Memory B cell (primary cell): ENCODE measurements around the gene RFX5.
A peak's percentile ranks its signal among the peaks of the same experiment; 100 is the strongest.
"Not testable (repeated sequence)": the region's sequence is repeated elsewhere in the genome, so short reads cannot be mapped to it uniquely, and the experiment has no call there.

Experiments
- ATAC-seq: fragments of 150-1000 bp; cut with Tn5 transposase; 2 replicates; pipeline ENCODE4 v1.10.0; 2021; ENCODE audit warnings: low read depth, mild to moderate bottlenecking, moderate library complexity
- DNase-seq, 2 donors: peaks; one replicate each; pipeline ENCODE4 v3.0.0; 2022; ENCODE audit warnings: low spot score in 2 of 2
- H3K27ac Mint-ChIP-seq: one replicate; pipeline ENCODE4 v1.8.0; 2022; ENCODE audit warnings: mild to moderate bottlenecking, moderate library complexity, mixed read lengths
- H3K27me3 Mint-ChIP-seq: one replicate; pipeline ENCODE4 v1.8.0; 2022; ENCODE audit warnings: mixed read lengths
- H3K36me3 Mint-ChIP-seq: one replicate; pipeline ENCODE4 v1.8.0; 2022; ENCODE audit warnings: mild to moderate bottlenecking, mixed read lengths
- H3K4me1 Mint-ChIP-seq: one replicate; pipeline ENCODE4 v1.8.0; 2022; ENCODE audit warnings: mixed read lengths
- H3K4me3 Mint-ChIP-seq: one replicate; pipeline ENCODE4 v1.8.0; 2022; ENCODE audit warnings: mild to moderate bottlenecking, moderate library complexity, mixed read lengths
- H3K9me3 Mint-ChIP-seq: one replicate; pipeline ENCODE4 v1.8.0; 2022; ENCODE audit warnings: mixed read lengths

Gene RFX5

GRCh38 chr1:151369621-151370048 lies 22.6 kb upstream of the RFX5 start:
- Mint-ChIP-seq H3K9me3 (no peaks in the 10 kb centered on the region), H3K27ac (no peak overlapping the region), H3K4me1 (no peaks in the 10 kb centered on the region), H3K4me3 (no peak overlapping the region), H3K36me3 (no peaks in the 10 kb centered on the region), H3K27me3 (no peaks in the 10 kb centered on the region)
- ATAC-seq: no peak
- no peak for DNase-seq

DNA sequence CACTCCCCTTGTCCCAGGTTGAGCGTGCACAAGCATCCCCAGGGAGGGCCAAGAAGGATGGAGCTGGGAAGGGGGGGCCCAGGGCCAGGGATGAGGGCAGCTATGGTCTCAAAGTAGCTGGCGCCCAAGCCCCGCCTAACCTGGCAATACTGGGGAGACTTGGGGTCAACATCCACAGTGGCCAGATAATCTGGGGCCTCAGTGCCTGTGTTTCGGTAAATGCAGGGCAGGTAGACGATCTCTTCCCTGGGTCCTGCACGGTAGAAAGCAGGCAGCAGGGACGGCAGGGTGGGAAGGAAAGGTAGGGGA lies 22.2 kb upstream of the RFX5 start:
- Mint-ChIP-seq H3K4me1 (no peaks in the 10 kb centered on the region), H3K9me3 (no peaks in the 10 kb centered on the region), H3K4me3 (no peak overlapping the region), H3K27ac (no peak overlapping the region), H3K36me3 (no peaks in the 10 kb centered on the region), H3K27me3 (no peaks in the 10 kb centered on the region)
- ATAC-seq (no peak), DNase-seq (no peak)

- Mint-ChIP-seq H3K27me3 (no peaks in the 10 kb centered on the region), H3K9me3 (no peaks in the 10 kb centered on the region), H3K4me3 (no peak overlapping the region), H3K36me3 (no peaks in the 10 kb centered on the region), H3K27ac (no peak overlapping the region), H3K4me1 (no peaks in the 10 kb centered on the region)
- DNase-seq (no peak), ATAC-seq (no peak)
Observed at GRCh38 chr1:151368393-151369301, 21.6 kb upstream of the RFX5 start.

- H3K36me3 Mint-ChIP-seq: no peaks in the 10 kb centered on the region
- H3K4me1 Mint-ChIP-seq: no peaks in the 10 kb centered on the region
- H3K27me3 Mint-ChIP-seq: no peaks in the 10 kb centered on the region
- no peak for DNase-seq
- no peak overlapping the region for H3K4me3 Mint-ChIP-seq
- no peak for ATAC-seq
- H3K9me3 Mint-ChIP-seq: no peaks in the 10 kb centered on the region
- no peak overlapping the region for H3K27ac Mint-ChIP-seq
Observed at GRCh38 chr1:151367658-151368392, 20.8 kb upstream of the RFX5 start.

DNA sequence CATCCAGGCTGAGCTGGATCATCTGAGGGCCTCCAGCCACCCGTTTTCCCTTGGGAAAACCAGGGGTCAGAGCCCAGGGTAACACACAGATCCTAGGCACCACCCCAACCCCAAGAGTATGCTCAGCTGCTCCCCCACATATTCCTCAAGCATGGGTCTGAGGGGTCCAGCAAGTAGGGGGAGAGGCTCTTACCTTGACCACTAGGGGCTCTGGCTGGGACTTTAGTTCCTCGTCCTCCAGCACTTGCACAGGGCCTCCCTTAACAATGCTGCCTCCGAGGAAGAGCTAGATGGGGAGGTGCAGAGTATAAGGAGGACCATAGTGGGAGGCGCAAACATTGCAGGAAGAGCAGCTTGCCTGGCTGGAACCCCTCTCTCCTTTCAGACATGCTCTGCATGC lies 17.9 kb upstream of the RFX5 start:
- H3K9me3 Mint-ChIP-seq: peaks cover 3% of the 10 kb centered on the region
- H3K4me1 Mint-ChIP-seq: no peaks in the 10 kb centered on the region
- no peaks in the 10 kb centered on the region for H3K27me3 Mint-ChIP-seq
- H3K36me3 Mint-ChIP-seq: peaks cover 3% of the 10 kb centered on the region
- ATAC-seq: no peak
- no peak for DNase-seq
- H3K4me3 Mint-ChIP-seq: no peak overlapping the region
- H3K27ac Mint-ChIP-seq: no peak overlapping the region

DNA sequence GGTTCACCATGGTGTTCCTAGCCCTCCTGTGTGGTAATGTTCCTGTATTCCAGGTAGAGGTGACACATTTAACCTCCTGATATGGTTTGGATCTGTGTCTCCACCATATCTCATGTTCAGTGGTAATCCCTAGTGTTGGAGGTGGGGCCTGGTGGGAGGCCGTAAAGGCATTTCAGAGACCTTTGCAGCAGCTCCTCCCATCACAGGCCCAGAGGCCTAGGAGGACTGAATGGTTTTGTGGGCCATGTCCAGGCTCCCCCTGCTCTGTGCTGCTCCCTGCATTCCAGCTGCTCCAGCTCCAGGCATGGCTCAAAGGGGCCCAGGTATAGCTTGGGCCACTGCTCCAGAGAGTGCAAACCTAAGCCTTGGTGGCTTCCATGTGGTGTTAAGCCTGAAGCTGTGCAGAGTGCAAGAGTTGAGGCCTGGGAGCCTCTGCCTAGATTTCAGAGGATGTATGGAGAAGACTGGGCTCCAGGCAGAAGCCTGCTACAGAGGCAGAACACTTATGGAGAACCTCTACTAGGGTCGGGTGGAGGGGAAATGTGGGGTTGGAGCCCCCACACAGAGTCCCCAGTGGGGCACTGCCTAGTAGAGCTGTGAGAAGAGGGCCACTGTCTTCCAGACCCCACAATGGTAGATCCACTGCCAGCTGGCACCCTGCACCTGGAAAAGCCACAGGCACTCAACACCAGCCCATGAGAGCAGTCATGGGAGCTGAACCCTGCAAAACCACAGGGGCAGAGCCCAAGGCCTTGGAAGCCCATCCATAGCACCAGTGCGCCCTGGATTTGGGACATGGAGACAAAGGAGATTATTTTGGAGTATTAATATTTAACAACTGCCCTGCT lies 15.5 kb upstream of the RFX5 start:
- ATAC-seq (no peak), DNase-seq (no peak)
- Mint-ChIP-seq H3K36me3 (peaks cover 3% of the 10 kb centered on the region), H3K27me3 (no peaks in the 10 kb centered on the region), H3K9me3 (peaks cover 3% of the 10 kb centered on the region), H3K27ac (no peak overlapping the region), H3K4me3 (no peak overlapping the region), H3K4me1 (no peaks in the 10 kb centered on the region)

DNA sequence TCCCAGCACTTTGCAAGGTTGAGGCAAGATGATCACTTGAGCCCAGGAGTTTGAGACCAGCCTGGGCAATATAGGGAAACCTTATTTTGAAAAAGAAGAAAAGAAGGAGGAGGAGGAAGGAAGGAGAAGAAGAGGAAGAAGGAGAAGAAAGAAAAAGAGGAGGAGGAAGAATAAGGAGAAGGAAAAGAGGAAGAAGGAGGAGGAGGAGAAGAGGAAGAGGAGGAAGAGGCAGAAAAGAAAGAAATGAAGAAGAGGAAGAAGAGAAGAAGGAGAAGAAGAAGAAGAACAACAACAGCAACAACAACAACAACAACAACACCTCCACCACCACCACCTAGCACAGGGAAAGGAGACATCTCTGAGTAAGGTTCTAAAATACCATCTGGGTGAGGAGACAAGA lies 14.8 kb upstream of the RFX5 start:
- no peak for ATAC-seq
- H3K27me3 Mint-ChIP-seq: no peaks in the 10 kb centered on the region

GRCh38 chr1:151356696-151357095 lies 9.6 kb upstream of the RFX5 start:
- H3K27me3 Mint-ChIP-seq: no peaks in the 10 kb centered on the region
- H3K27ac Mint-ChIP-seq: peak overlapping the region; percentile 12
- H3K36me3 Mint-ChIP-seq: peaks cover under 1% of the 10 kb centered on the region
- DNase-seq: no peak
- no peak overlapping the region for H3K4me3 Mint-ChIP-seq
- no peak for ATAC-seq
- peaks cover under 1% of the 10 kb centered on the region for H3K9me3 Mint-ChIP-seq
- no peaks in the 10 kb centered on the region for H3K4me1 Mint-ChIP-seq

More for the DNA sequence above, 14.8 kb upstream of the RFX5 start:
- DNase-seq: no peak
- Mint-ChIP-seq H3K4me3 (no peak overlapping the region), H3K36me3 (peaks cover 3% of the 10 kb centered on the region), H3K4me1 (no peaks in the 10 kb centered on the region), H3K9me3 (peaks cover 3% of the 10 kb centered on the region), H3K27ac (no peak overlapping the region)

GRCh38 chr1:151352021-151352718 lies 5.1 kb upstream of the RFX5 start:
- no peaks in the 10 kb centered on the region for H3K27me3 Mint-ChIP-seq
- H3K36me3 Mint-ChIP-seq: peaks cover 2% of the 10 kb centered on the region
- H3K9me3 Mint-ChIP-seq: peaks cover 2% of the 10 kb centered on the region
- H3K4me3 Mint-ChIP-seq: no peak overlapping the region
- DNase-seq (no peak), ATAC-seq (no peak)
- H3K27ac Mint-ChIP-seq: no peak overlapping the region
- peaks cover 9% of the 10 kb centered on the region for H3K4me1 Mint-ChIP-seq

- Mint-ChIP-seq H3K36me3 (peaks cover 11% of the 10 kb centered on the region), H3K4me1 (peaks cover 22% of the 10 kb centered on the region), H3K27ac (peak overlapping the region; percentile 40)
- H3K9me3 Mint-ChIP-seq, H3K4me3 Mint-ChIP-seq, H3K27me3 Mint-ChIP-seq, ATAC-seq, DNase-seq: not testable (repeated sequence)
Observed at GRCh38 chr1:151350323-151350722, 3.3 kb upstream of the RFX5 start.

DNA sequence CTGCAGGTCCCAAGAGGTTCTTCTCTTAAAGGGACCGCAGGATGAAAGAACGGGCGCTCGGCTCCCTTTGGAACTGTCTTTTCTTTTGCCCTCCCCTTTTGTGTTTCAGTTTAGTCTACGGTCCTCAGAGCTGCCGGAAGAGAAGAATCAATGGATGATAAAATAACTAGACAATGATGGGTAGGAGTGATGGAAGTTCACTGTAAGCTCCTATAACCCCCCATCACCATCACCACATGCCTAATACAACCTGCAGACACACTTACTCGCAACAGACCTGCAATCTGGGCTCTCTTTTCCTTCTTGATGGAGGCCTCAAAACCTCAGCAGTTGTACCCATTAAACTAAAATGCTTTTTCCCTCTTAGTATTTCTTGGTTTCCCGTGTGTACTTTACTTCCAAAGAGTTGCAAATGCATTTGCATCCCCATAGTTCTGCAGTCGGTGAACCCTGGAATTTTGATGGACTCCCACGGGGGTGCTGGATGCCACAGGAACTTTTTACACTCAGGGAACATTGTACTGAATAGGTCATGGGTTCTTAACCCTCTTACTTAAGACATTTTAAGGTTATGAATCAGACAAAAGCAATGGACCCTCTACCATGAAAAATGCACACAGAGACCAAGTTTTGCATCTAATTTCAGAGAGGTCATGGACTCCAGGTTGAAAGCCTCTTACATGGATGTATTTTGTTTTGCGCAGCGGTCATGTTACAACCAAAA lies 633 bp upstream of the RFX5 start:
- DNase-seq: no peak
- peaks cover 25% of the 10 kb centered on the region for H3K36me3 Mint-ChIP-seq

DNA sequence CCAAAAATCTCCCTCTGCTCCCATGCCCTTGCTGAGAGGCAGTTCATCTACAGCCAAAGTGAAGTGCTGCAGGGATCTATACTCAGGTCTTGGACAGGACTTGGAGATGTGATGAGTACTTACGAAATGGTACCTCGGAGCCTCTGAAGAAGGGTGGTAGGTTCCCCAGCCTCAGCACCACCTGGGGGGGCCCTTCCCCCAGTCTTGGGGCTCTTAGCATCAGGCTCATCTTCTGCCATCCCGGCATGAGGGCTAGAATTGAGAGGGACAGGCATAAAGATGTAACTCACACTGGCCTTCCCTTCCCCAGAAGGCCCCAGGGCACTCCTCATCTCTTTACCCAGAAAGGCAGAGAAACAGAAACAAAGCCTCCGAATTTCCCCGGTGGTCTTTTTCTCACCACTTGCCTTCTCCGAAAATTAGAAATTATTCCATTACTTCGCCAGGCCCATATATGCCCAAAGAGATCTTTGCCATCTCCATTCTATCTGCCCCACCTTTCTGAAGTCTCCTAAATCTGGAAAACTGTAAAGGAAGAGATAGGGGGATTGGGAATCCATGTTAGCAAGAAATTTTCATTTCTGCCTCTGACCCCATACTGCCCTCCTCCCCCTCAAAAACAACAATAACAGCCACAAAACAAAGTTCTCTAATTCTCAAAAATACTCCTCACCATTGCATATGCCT lies 827 bp downstream of the RFX5 start:
- ATAC-seq: no peak
- DNase-seq: no peak
- H3K27me3 Mint-ChIP-seq: no peaks in the 10 kb centered on the region
- peaks cover 42% of the 10 kb centered on the region for H3K4me1 Mint-ChIP-seq
- peaks cover 30% of the 10 kb centered on the region for H3K36me3 Mint-ChIP-seq
- H3K27ac Mint-ChIP-seq: peak overlapping the region; percentile 100
- peak overlapping the region; percentile 96 for H3K4me3 Mint-ChIP-seq
- H3K9me3 Mint-ChIP-seq: peaks cover 2% of the 10 kb centered on the region

More for the DNA sequence above, 633 bp upstream of the RFX5 start:
- peaks cover 35% of the 10 kb centered on the region for H3K4me1 Mint-ChIP-seq
- H3K27ac Mint-ChIP-seq: peak overlapping the region; percentile 100
- H3K9me3 Mint-ChIP-seq: peaks cover 2% of the 10 kb centered on the region
- peak; percentile 5 for ATAC-seq
- H3K27me3 Mint-ChIP-seq: no peaks in the 10 kb centered on the region
- H3K4me3 Mint-ChIP-seq: peak overlapping the region; percentile 96
